Measurements from ENCODE around the gene KLHL2. TPM values are rescaled to one million over a fixed set of nuclear protein-coding genes. Genes with fewer than 3 reads are reported as not detected.
A peak's percentile ranks its signal among the peaks of the same experiment; 100 is the strongest.

KLHL2 gene
- total and polyA plus RNA-seq, 2 of the 13 experiments (the other 11 are each of a cell fraction or from before 2014, with no cell fraction given), result 9.2 to 17.6 TPM

- TF ChIP-seq ZNF782 (CRISPR knock-in tag; IDR thresholded peaks at IDR 0.05; ENCODE audit: borderline replicate concordance) (no peak), ZFP36 (IDR thresholded peaks at IDR 0.05; ENCODE audit: borderline replicate concordance, low read depth, low read length, partially characterized antibody) (no peak), ZFP37 (CRISPR knock-in tag; IDR thresholded peaks at IDR 0.05; ENCODE audit: borderline replicate concordance) (no peak), ZMYM4 (CRISPR knock-in tag; IDR thresholded peaks at IDR 0.05) (no peak), CCDC6 (CRISPR knock-in tag; IDR thresholded peaks at IDR 0.05) (0 out of 2 replicates have a peak, but pooled peaks have one; percentile 11), MXD3 (CRISPR knock-in tag; IDR thresholded peaks at IDR 0.05) (no peak), ZBTB1 (CRISPR knock-in tag; IDR thresholded peaks at IDR 0.05; ENCODE audit: borderline replicate concordance) (no peak), CBX2 (IDR thresholded peaks at IDR 0.05; ENCODE audit: low read depth, low read length) (no peak), CBX2 (CRISPR knock-in tag; IDR thresholded peaks at IDR 0.05; ENCODE audit: low read depth) (no peak), DNMT3B (CRISPR knock-in tag; conservative IDR thresholded peaks at IDR 0.05) (no peak), ZSCAN9 (CRISPR knock-in tag; IDR thresholded peaks at IDR 0.05; ENCODE audit: borderline replicate concordance) (peak; percentile 9; the same call in 1 of the 2 replicates), ZNF619 (CRISPR knock-in tag; IDR thresholded peaks at IDR 0.05) (no peak), MAX (IDR thresholded peaks at IDR 0.05) (0 out of 2 replicates have a peak, but pooled peaks have one; percentile 2), GLI4 (CRISPR knock-in tag; IDR thresholded peaks at IDR 0.05; ENCODE audit: borderline replicate concordance) (0 out of 2 replicates have a peak, but pooled peaks have one; percentile 3), FOXP4 (CRISPR knock-in tag; IDR thresholded peaks at IDR 0.05) (peak; percentile 57), KDM5A (IDR thresholded peaks at IDR 0.05; ENCODE audit: borderline replicate concordance, low read length) (peak; percentile 59; the same call in 1 of the 2 replicates), NR2F6 (IDR thresholded peaks at IDR 0.05) (no peak), NR2F6 (CRISPR knock-in tag; IDR thresholded peaks at IDR 0.05) (peak; percentile 59; the same call in 1 of the 2 replicates), TBX2 (CRISPR knock-in tag; IDR thresholded peaks at IDR 0.05; ENCODE audit: borderline replicate concordance) (no peak), FOXA3 (CRISPR knock-in tag; IDR thresholded peaks at IDR 0.05) (peak; percentile 7; the same call in 1 of the 2 replicates), RAD21 (CRISPR knock-in tag; IDR thresholded peaks at IDR 0.05) (0 out of 2 replicates have a peak, but pooled peaks have one; percentile 19), SP1 (IDR thresholded peaks at IDR 0.05) (no peak), SP1 (CRISPR knock-in tag; IDR thresholded peaks at IDR 0.05) (no peak), DNMT1 (CRISPR knock-in tag; IDR thresholded peaks at IDR 0.05) (no peak), ZNF790 (CRISPR knock-in tag; IDR thresholded peaks at IDR 0.05; ENCODE audit: borderline replicate concordance) (no peak), GABPA (IDR thresholded peaks at IDR 0.05; ENCODE audit: low read depth, low read length) (no peak), GABPA (CRISPR knock-in tag; IDR thresholded peaks at IDR 0.05; ENCODE audit: low read depth) (peak; percentile 24; the same call in 1 of the 2 replicates), JUN (CRISPR knock-in tag; IDR thresholded peaks at IDR 0.05) (no peak), CTCF (CRISPR knock-in tag; IDR thresholded peaks at IDR 0.05) (no peak)
Observed at GRCh38 chr4:165326831-165327210, 119.5 kb downstream of the KLHL2 start (continued).
